Measurements from ENCODE around the gene ITK.

Gene ITK

GRCh38 chr5:157284458-157285212 lies 104.0 kb downstream of the ITK start:
- DNase-seq, result no peak

- DNase-seq, result no peak
Measured at GRCh38 chr5:157285310-157286035, 104.8 kb downstream of the ITK start.

DNA sequence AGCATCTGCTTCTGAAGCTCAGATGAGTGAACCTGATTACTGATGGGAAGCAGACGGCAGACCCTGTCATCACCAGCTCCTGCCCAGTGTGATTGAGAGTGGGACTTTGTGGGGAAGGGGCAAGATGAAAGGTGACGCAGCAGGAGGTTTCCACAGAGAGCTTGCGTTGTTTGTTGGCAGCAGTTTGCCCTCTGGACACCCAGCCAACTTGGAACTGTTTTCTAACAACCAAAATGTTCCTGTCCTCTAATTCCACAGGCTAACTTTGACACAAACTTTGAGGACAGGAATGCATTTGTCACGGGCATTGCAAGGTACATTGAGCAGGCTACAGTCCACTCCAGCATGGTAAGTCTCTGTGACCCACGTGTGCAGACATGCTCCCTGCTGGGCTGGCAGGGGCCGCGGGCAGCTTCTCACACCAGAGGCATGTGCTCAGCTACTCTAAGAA lies 106.1 kb downstream of the ITK start:
- no peak for DNase-seq

DNA sequence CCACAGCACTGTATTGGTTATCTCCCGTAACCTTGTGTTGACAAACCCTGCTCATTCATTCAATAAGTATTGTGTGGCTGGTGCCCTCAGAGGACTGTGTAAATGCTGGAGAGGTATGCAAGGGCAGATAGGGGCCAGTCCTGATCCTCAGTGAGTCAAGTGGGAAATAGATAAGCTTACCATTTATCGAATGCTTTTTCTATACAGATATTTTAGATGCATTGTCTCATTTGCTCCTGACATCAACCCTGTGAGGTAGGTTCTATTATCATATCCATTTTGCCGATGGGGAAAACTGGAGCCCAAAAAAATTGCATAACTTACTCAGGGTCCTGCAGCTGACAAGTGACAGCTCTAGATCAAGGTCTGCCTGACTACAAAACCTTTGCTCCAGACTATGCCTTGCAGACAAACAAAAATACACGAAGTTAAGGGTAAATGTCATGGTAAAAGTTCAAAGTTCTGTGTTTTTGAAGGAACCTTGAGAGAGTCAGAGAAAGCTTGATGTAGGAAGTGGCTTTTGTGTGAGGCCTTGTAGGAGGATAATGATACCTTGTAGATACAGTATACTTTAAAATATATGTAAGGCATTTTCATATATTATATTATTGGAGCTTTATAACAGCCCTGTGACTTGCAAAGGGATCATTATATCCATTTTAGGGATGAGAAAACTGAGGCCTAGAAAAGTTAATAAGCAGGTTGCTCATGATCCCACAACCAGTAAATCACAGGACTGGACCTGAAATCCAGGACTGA lies 107.9 kb downstream of the ITK start:
- DNase-seq, result no peak

DNA sequence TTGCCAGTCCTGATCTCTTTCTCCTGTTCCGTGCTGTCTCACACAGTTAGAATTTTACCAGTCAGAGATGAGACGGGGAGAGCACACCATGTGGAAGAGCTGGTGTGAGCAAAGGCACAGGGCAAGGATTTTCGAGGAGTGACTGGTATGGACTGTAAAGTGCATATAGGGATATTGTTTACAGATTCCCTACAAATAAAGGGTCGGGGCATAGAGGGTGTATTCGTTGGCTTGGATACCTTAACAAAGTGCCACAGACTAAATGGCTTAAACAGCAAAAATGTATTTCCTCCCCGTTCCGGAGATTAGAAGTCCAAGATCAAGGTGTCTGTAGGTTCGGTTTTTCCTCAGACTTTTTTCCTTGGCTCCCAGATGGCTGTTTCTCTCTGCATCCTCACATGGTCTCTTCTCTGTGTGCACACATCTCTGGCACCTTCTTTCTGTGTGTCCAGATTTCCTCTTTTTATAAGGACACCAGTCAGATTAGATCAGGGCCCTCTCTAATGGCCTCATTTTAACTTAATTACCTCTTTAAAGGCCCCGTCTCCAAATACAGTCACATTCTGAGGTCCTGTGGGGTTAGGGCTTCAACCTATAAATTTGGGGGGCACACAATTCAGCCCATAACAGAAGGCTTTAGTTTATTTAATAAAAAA lies 108.7 kb downstream of the ITK start:
- DNase-seq, result no peak

DNA sequence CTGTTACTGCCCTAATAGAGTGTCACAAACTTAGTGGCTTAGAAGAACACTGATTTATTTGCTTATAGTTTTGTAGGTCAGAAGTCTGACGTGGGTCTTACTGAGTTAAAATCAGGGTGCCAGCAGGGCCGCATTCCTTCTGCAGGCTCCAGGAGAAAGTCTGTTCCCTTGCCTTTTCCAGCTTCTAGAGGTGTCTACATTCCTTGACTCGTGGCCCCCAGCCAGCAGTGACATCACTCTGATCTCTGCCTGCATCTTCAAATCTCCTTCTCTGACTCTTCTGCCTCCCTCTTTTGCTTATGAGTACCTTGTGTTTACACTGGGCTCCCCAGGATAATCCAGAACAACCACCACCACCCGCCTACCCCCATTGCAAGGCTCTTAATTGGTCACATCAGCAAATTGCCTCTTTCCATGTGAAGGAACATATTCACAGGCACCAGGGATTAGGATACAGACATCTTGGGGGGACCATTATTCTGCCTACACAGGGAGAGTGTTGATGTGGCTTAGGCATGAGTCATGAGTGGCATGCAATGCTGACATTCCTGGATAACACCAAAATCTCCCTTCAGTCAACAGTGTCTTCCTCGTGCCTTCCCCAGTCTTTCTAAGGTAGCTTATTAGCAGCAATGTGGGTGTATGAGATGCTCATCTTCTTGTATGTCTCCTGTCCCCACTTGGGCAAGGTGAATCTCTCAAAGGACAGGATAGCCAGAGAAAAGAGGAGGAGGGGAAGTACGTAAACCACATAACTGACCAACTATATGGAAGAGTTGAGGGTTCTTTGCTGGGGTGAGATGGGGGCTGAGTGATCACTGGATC lies 109.7 kb downstream of the ITK start:
- DNase-seq, result no peak

- DNase-seq, result no peak
Measured at GRCh38 chr5:157290981-157291711, 110.5 kb downstream of the ITK start.

DNA sequence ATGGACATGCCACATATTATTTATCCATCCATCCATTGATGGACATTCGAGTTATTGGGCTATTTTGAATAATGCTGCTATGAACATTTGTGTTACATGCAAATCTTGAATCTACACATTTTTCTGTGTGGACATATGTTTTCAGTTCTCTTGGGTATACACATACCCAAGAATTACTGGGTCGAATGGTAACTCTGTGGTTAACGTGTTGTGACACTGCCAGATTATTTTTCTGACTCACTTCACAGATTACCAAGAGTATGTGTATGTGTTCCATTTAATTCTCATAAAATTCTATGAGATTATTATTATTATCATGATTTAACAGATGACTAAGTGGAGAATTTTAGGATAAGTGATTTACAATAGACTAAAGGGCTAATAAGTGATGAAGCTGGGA lies 112.0 kb downstream of the ITK start:
- no peak for DNase-seq

- no peak for DNase-seq
Measured at GRCh38 chr5:157294407-157295091, 113.9 kb downstream of the ITK start.

DNA sequence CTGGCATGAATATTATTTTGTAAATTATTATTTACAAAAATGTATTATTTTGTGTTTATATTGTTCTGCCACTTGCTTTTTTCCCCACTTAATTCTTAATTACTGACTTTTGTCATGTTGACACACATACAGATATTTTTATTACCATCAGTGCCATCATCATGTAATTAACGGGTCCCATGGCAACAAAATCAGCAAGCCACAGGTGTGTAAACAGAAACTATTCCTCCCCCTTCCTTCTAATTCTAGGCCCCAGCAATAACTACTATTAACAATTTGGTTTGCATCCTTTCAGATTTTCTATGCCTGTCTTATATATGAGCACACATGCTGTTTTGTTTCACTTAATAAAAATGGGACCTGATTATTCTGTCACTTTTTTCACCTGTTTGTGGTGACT lies 114.6 kb downstream of the ITK start:
- DNase-seq, result no peak

- DNase-seq, result no peak
Measured at GRCh38 chr5:157300564-157300963, 119.9 kb downstream of the ITK start.

GRCh38 chr5:157301066-157301465 lies 120.4 kb downstream of the ITK start:
- DNase-seq, result no peak

DNA sequence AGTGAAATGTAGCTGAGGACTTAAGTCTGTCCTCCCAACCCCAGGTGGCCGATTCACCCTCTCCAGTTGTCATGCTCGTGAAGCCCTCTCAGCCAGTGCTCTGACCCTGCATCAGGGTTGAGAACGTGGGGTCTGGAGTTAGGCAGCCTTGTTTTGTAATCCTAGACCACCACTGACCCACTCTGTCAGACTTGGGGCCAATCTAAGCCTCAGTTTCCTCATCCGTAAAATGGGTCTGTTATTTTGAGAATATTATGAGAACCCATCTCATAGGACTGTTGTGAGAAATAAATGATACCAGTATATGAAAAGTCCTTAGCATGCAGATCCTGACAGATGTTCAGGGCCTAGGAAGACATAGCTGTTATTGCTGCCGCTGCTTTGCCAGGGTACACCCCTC lies 122.4 kb downstream of the ITK start:
- DNase-seq, result no peak

DNA sequence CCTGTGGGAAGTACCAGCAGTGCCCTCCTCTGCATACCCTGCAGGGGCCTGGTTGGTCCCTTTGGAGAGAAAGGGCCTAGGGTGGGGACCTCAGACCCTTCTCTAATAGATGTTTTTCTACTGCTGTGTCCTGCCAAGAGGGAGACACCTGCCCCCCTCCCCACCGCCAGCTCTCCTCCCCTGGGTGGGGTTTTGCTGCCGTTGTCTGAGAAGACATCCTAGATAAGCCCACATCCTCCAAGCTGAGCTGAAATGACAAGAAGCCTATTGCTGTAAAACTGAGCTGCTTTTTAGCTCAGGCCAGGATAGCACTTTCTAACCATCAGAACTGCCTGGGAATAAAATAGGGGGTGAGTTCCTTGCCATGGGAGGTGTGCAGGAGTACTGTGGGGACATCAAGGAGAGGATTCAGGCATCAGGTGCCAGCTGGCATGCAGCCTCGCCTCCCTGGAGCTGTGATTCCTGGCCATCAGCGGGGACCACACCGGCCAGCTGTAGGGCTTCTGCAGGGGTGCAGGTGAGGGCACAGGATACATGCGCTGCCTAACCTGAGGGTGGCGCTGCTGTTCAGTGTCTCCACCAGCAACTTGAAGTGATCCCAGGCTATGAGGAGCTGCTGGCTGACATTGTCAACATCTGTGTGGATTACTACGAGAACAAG lies 123.2 kb downstream of the ITK start:
- DNase-seq, result peak; percentile 48
